Progenitor cell of endocrine pancreas (in vitro differentiated cells): Measurements from ENCODE around the gene VDAC1. TPM values are rescaled to one million over a fixed set of nuclear protein-coding genes. Genes with fewer than 3 reads are reported as not detected.

Experiments used
- DNase-seq: peaks from one replicate; pipeline ENCODE4 v3.0.0; 2021; ENCODE audit warnings: low spot score; ENCODE audit not compliant: unreplicated experiment
- H3K27ac Mint-ChIP-seq: 2 replicates; pipeline ENCODE4 v1.8.0; 2021; ENCODE audit warnings: mild to moderate bottlenecking, moderate library complexity, mixed read lengths
- H3K27me3 Mint-ChIP-seq: 2 replicates; pipeline ENCODE4 v1.8.0; 2021; ENCODE audit warnings: mixed read lengths
- H3K36me3 Mint-ChIP-seq: 2 replicates; pipeline ENCODE4 v1.8.0; 2022; ENCODE audit warnings: mixed read lengths; ENCODE audit not compliant: insufficient read depth
- H3K4me1 Mint-ChIP-seq: 2 replicates; pipeline ENCODE4 v1.8.0; 2021; ENCODE audit warnings: low read depth, mixed read lengths
- H3K4me3 Mint-ChIP-seq: 2 replicates; pipeline ENCODE4 v1.8.0; 2021; ENCODE audit warnings: low read depth, mild to moderate bottlenecking, moderate library complexity, mixed read lengths
- H3K9me3 Mint-ChIP-seq: 2 replicates; pipeline ENCODE4 v1.8.0; 2021; ENCODE audit warnings: low read depth, mixed read lengths
- CTCF ChIP-seq: fragments of 200-600 bp; sonication (generic); IDR thresholded peaks from one replicate; pipeline ENCODE4 v1.5.0; 2021; ENCODE audit warnings: antibody characterized with exemption, mild to moderate bottlenecking; ENCODE audit not compliant: unreplicated experiment
- total RNA-seq: library from RNA; stranded (reverse); gene quantifications from 2 replicates; pipeline ENCODE4 v1.2.1, GENCODE V29; 2021

VDAC1 gene
- total RNA-seq, 1 donor from 2014 or later = 123 TPM

- no peak for DNase-seq
- Mint-ChIP-seq H3K4me1 (peaks cover 10% of the 10 kb centered on the region), H3K9me3 (no peaks in the 10 kb centered on the region), H3K27ac (no peak overlapping the region), H3K36me3 (no peaks in the 10 kb centered on the region), H3K27me3 (peaks cover 4% of the 10 kb centered on the region), H3K4me3 (no peak overlapping the region)
- TF ChIP-seq CTCF = no peak
Observed at GRCh38 chr5:133933670-133934295, 71.0 kb downstream of the VDAC1 start.

GRCh38 chr5:133933169-133933509 is 71.6 kb downstream of the VDAC1 start:
- no peak overlapping the region for H3K27ac Mint-ChIP-seq
- no peak for TF ChIP-seq CTCF
- no peaks in the 10 kb centered on the region for H3K36me3 Mint-ChIP-seq
- peaks cover 3% of the 10 kb centered on the region for H3K4me1 Mint-ChIP-seq
- DNase-seq = no peak
- no peaks in the 10 kb centered on the region for H3K9me3 Mint-ChIP-seq
- no peak overlapping the region for H3K4me3 Mint-ChIP-seq
- peaks cover 4% of the 10 kb centered on the region for H3K27me3 Mint-ChIP-seq

GRCh38 chr5:133932441-133933168 is 72.2 kb downstream of the VDAC1 start:
- no peak for DNase-seq
- Mint-ChIP-seq H3K9me3 (no peaks in the 10 kb centered on the region), H3K36me3 (no peaks in the 10 kb centered on the region), H3K4me1 (peaks cover 3% of the 10 kb centered on the region), H3K4me3 (no peak overlapping the region), H3K27me3 (peaks cover 4% of the 10 kb centered on the region), H3K27ac (no peak overlapping the region)
- no peak for TF ChIP-seq CTCF

DNA sequence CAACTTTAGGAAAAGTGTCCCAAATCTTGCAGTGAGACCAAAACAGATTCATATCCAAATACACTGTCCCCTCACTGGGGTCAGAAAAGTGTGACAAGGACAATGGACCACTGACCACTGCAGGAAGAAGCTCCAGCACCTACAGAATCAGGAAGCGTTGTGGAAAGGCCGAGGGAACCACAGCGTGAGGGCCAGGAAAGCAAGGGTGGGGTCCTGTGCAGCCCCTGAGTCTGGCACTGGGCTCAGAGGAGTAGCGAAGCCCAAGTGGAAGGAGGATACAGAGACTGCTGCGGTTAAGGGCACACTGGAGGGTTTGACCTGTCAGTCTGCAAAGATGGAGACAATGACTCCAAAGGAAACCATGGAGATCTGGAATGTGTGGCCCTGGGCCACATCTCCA is 73.2 kb downstream of the VDAC1 start:
- Mint-ChIP-seq H3K27ac (no peak overlapping the region), H3K4me1 (peaks cover 10% of the 10 kb centered on the region), H3K27me3 (peaks cover 4% of the 10 kb centered on the region), H3K4me3 (no peak overlapping the region), H3K9me3 (no peaks in the 10 kb centered on the region), H3K36me3 (no peaks in the 10 kb centered on the region)
- DNase-seq = no peak
- no peak for TF ChIP-seq CTCF

GRCh38 chr5:133930813-133931090 is 74.0 kb downstream of the VDAC1 start:
- H3K9me3 Mint-ChIP-seq = no peaks in the 10 kb centered on the region
- peaks cover 13% of the 10 kb centered on the region for H3K4me1 Mint-ChIP-seq
- peaks cover 4% of the 10 kb centered on the region for H3K27me3 Mint-ChIP-seq
- no peak for DNase-seq
- no peak overlapping the region for H3K27ac Mint-ChIP-seq
- no peaks in the 10 kb centered on the region for H3K36me3 Mint-ChIP-seq
- TF ChIP-seq CTCF = no peak
- H3K4me3 Mint-ChIP-seq = no peak overlapping the region
